Progenitor cell of endocrine pancreas (in vitro differentiated cells): ENCODE results near the gene EEF2K. TPM values are rescaled to one million over a fixed set of nuclear protein-coding genes. Genes with fewer than 3 reads are reported as not detected.
"Not testable (repeated sequence)": the region's sequence is repeated elsewhere in the genome, so short reads cannot be mapped to it uniquely, and the experiment has no call there.

Source experiments
- DNase-seq: peaks from one replicate; pipeline ENCODE4 v3.0.0; 2021; ENCODE audit warnings: low spot score; ENCODE audit not compliant: unreplicated experiment
- H3K27ac Mint-ChIP-seq: 2 replicates; pipeline ENCODE4 v1.8.0; 2021; ENCODE audit warnings: mild to moderate bottlenecking, moderate library complexity, mixed read lengths
- H3K27me3 Mint-ChIP-seq: 2 replicates; pipeline ENCODE4 v1.8.0; 2021; ENCODE audit warnings: mixed read lengths
- H3K36me3 Mint-ChIP-seq: 2 replicates; pipeline ENCODE4 v1.8.0; 2022; ENCODE audit warnings: mixed read lengths; ENCODE audit not compliant: insufficient read depth
- H3K4me1 Mint-ChIP-seq: 2 replicates; pipeline ENCODE4 v1.8.0; 2021; ENCODE audit warnings: low read depth, mixed read lengths
- H3K4me3 Mint-ChIP-seq: 2 replicates; pipeline ENCODE4 v1.8.0; 2021; ENCODE audit warnings: low read depth, mild to moderate bottlenecking, moderate library complexity, mixed read lengths
- H3K9me3 Mint-ChIP-seq: 2 replicates; pipeline ENCODE4 v1.8.0; 2021; ENCODE audit warnings: low read depth, mixed read lengths
- total RNA-seq: library from RNA; stranded (reverse); gene quantifications from 2 replicates; pipeline ENCODE4 v1.2.1, GENCODE V29; 2021
- TF ChIP-seq, protein P1 (sequence below): fragments of 200-600 bp; sonication (generic); IDR thresholded peaks from one replicate; pipeline ENCODE4 v1.5.0; 2021; ENCODE audit warnings: antibody characterized with exemption, mild to moderate bottlenecking; ENCODE audit not compliant: unreplicated experiment

The EEF2K gene
- total RNA-seq, 1 donor from 2014 or later: 15.4 TPM

DNA sequence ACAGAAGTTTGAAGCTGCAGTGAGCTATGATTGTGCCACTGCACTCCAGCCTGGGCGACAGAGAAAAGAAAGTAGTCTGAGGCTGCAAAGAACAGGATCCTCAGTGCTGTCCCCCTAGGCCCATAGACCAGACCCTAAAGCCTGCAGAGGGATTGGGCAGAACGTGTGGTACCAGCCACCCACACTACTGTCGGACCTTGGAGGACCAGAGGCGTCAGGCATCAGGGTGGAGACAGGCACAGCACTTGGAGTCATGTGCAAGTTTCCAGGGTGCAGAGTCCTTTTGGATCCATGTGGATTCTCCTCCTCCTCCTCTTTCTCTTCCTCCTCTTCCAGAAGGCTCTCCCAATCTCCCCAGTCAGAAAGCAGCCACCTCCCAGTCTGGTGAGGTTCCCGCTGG lies 41.6 kb upstream of the EEF2K start:
- peaks cover 36% of the 10 kb centered on the region for H3K27me3 Mint-ChIP-seq
- H3K9me3 Mint-ChIP-seq: no peaks in the 10 kb centered on the region
- no peaks in the 10 kb centered on the region for H3K4me1 Mint-ChIP-seq
- H3K36me3 Mint-ChIP-seq: no peaks in the 10 kb centered on the region
- TF ChIP-seq, protein P1, sequence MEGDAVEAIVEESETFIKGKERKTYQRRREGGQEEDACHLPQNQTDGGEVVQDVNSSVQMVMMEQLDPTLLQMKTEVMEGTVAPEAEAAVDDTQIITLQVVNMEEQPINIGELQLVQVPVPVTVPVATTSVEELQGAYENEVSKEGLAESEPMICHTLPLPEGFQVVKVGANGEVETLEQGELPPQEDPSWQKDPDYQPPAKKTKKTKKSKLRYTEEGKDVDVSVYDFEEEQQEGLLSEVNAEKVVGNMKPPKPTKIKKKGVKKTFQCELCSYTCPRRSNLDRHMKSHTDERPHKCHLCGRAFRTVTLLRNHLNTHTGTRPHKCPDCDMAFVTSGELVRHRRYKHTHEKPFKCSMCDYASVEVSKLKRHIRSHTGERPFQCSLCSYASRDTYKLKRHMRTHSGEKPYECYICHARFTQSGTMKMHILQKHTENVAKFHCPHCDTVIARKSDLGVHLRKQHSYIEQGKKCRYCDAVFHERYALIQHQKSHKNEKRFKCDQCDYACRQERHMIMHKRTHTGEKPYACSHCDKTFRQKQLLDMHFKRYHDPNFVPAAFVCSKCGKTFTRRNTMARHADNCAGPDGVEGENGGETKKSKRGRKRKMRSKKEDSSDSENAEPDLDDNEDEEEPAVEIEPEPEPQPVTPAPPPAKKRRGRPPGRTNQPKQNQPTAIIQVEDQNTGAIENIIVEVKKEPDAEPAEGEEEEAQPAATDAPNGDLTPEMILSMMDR: no peak
- no peak for DNase-seq
- H3K27ac Mint-ChIP-seq: no peak overlapping the region
- no peak overlapping the region for H3K4me3 Mint-ChIP-seq

GRCh38 chr16:22165508-22166285 lies 40.4 kb upstream of the EEF2K start:
- H3K4me1 Mint-ChIP-seq: no peaks in the 10 kb centered on the region

DNA sequence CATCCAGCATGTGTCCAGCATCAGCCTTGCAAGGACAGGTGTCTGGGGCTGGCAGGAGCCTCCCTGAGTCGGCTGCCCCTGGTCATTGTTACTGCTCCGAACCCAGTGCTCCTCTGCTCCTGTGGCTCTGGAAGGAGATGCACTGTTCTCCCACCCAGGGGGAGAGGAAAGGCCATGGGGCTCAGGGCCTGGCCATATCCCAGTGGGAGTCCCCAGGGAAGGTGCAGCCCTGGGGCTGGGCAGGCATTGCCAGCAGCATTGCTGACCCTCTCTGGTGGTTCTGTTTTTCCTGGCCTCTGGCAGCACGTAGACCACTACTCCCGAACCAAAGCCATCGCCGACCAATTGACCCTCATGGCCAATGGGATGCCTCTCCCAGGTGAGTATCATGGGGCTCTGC lies 34.1 kb upstream of the EEF2K start:
- Mint-ChIP-seq H3K4me1 (no peaks in the 10 kb centered on the region), H3K27me3 (no peaks in the 10 kb centered on the region), H3K36me3 (no peaks in the 10 kb centered on the region), H3K9me3 (no peaks in the 10 kb centered on the region), H3K4me3 (no peak overlapping the region), H3K27ac (no peak overlapping the region)
- no peak for DNase-seq
- TF ChIP-seq, protein P1: no peak

More at GRCh38 chr16:22165508-22166285, 40.4 kb upstream of the EEF2K start:
- no peaks in the 10 kb centered on the region for H3K9me3 Mint-ChIP-seq
- no peak for DNase-seq
- TF ChIP-seq, protein P1: no peak
- H3K27ac Mint-ChIP-seq: no peak overlapping the region
- no peak overlapping the region for H3K4me3 Mint-ChIP-seq
- peaks cover 24% of the 10 kb centered on the region for H3K27me3 Mint-ChIP-seq
- H3K36me3 Mint-ChIP-seq: no peaks in the 10 kb centered on the region

GRCh38 chr16:22172642-22173041 lies 33.4 kb upstream of the EEF2K start:
- not testable (repeated sequence) for H3K27me3 Mint-ChIP-seq, H3K4me3 Mint-ChIP-seq

DNA sequence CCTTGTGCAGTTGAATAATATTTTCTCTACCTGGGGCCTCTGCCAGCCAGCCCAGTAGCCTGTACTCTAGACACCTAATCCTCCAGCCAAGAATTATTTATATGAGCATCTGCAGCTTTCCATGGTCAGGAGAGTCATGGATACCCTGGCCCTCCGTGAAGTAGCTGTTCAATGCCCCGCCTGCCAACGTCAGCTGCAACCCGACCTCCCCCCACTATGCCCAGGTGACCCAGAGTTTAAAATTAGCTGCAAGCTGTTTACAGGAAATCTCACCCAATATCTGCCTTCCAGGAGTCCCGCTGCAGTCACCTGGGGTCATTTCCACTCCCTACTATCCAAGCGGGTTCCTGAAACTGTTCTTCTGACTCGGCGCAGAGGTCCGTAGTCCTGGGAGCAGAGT lies 31.4 kb upstream of the EEF2K start:
- Mint-ChIP-seq H3K27me3 (no peaks in the 10 kb centered on the region), H3K36me3 (no peaks in the 10 kb centered on the region), H3K9me3 (no peaks in the 10 kb centered on the region), H3K4me3 (no peak overlapping the region), H3K4me1 (no peaks in the 10 kb centered on the region), H3K27ac (no peak overlapping the region)
- no peak for DNase-seq
- TF ChIP-seq, protein P1: no peak

More at GRCh38 chr16:22172642-22173041, 33.4 kb upstream of the EEF2K start:
- not testable (repeated sequence) for H3K27ac Mint-ChIP-seq, H3K36me3 Mint-ChIP-seq, H3K4me1 Mint-ChIP-seq, H3K9me3 Mint-ChIP-seq, DNase-seq
